Spleen (tissue), 11 donors: ENCODE data around the gene NEO1. TPM values are rescaled to one million over a fixed set of nuclear protein-coding genes. Genes with fewer than 3 reads are reported as not detected.

Experiments
- DNase-seq: peaks from one replicate; pipeline ENCODE4 v3.0.0-alpha.2; 2020
- H3K27ac ChIP-seq, 8 donors: fragments of 200-600 bp; sonication (generic) in 7 of 8; 1 replicate in 4 of 8; 2 replicates in 4 of 8; pipeline versions ENCODE4 v1.5.0 to v1.8.0; 2016 to 2021; ENCODE audit warnings: inconsistent platforms in 4 of 8, mild to moderate bottlenecking in 4 of 8, moderate library complexity in 1 of 8
- H3K27me3 ChIP-seq, 7 donors: fragments of 200-600 bp; sonication (generic) in 6 of 7; replicated peaks in 1 of 7; 1 replicate in 4 of 7; 2 replicates in 3 of 7; pipeline versions ENCODE4 v1.5.0 to v1.8.0; 2016 to 2021; ENCODE audit warnings: inconsistent platforms in 3 of 7, mild to moderate bottlenecking in 1 of 7
- H3K36me3 ChIP-seq, 6 donors: fragments of 200-600 bp; sonication (generic) in 5 of 6; 1 replicate in 4 of 6; 2 replicates in 2 of 6; pipeline versions ENCODE4 v1.5.0 to v1.8.0; 2016 to 2021; ENCODE audit warnings: inconsistent platforms in 2 of 6
- H3K4me1 ChIP-seq, 6 donors: fragments of 200-600 bp; sonication (generic) in 5 of 6; 1 replicate in 3 of 6; 2 replicates in 3 of 6; pipeline versions ENCODE4 v1.5.0 to v1.8.0; 2016 to 2021; ENCODE audit warnings: inconsistent platforms in 3 of 6
- H3K4me3 ChIP-seq, 8 donors: fragments of 200-600 bp; sonication (generic) in 7 of 8; 1 replicate in 4 of 8; 2 replicates in 4 of 8; pipeline versions ENCODE4 v1.5.0 to v1.8.0; 2016 to 2021; ENCODE audit warnings: inconsistent platforms in 4 of 8, mild to moderate bottlenecking in 4 of 8, moderate library complexity in 2 of 8
- H3K9me3 ChIP-seq, 8 donors: fragments of 200-600 bp; sonication (generic) in 7 of 8; 1 replicate in 4 of 8; 2 replicates in 4 of 8; pipeline versions ENCODE4 v1.5.0 to v1.8.0; 2016 to 2021; ENCODE audit warnings: inconsistent platforms in 4 of 8
- POLR2A ChIP-seq, 3 donors: fragments of 450-650 bp; IDR thresholded peaks; one replicate each; pipeline ENCODE4 v1.5.1; 2017; ENCODE audit warnings: antibody characterized with exemption in 3 of 3, mild to moderate bottlenecking in 1 of 3
- POLR2AphosphoS5 ChIP-seq, 3 donors: sonication (generic); formaldehyde crosslinking; IDR thresholded peaks; one replicate each; pipeline ENCODE4 v1.5.1; 2017; ENCODE audit warnings: antibody characterized with exemption in 3 of 3
- WGBS, 5 donors: extraction: QIAGEN DNeasy Blood & Tissue Kit in 3 of 5; methylation state at CpG; one replicate each; pipeline versions ENCODE4 v1.1.5 to v1.1.7; 2013 to 2018; 5-methylcytosine and 5-hydroxymethylcytosine counted together
- intact Hi-C: fragments of 100-400 bp; cut with DNase I; formaldehyde crosslinking; loops from one replicate; pipeline ENCODE4 v1.15.0; 2023; ENCODE audit warnings: low total_unique reads
- polyA plus RNA-seq, 3 donors: library from polyadenylated mRNA; stranded (reverse); fragments of 200-250 nt; gene quantifications; one replicate each; pipeline ENCODE4 v1.2.1, GENCODE V29; 2013
- total RNA-seq, 7 donors: library from RNA; depleted of rRNA in 3 of 7; stranded (reverse); fragments of >200 nt in 3 of 7; fragmentation: NEBNext Ultra II Directional in 4 of 7; extraction: Animal tissue kit (Norgen Biotek cat#: 25700) in 4 of 7; gene quantifications; one replicate each; pipeline versions ENCODE4 v1.1.0 to v1.2.1, GENCODE V29; 2016 to 2021
- TF ChIP-seq, protein P1 (sequence below), 11 experiments: fragments of 200-600 bp in 7 of 11; fragments of 450-650 bp in 4 of 11; sonication (generic) in 4 of 11; IDR thresholded peaks in 8 of 11; conservative IDR thresholded peaks in 3 of 11; 1 replicate in 7 of 11; 2 replicates in 4 of 11; pipeline versions ENCODE4 v1.4.0 to v1.8.0; 2016 to 2021; ENCODE audit warnings: antibody characterized with exemption in 11 of 11, inconsistent platforms in 4 of 11, mild to moderate bottlenecking in 1 of 11
- donor health status: healthy with polysubstance abuse.
- donor health status: DM: no; HTN: no; CAD: no; lungs with moderate emphysema.
- donor health status: DM: no; HTN: no; CAD: no.
- donor health status: Bipolar disorder and iron deficiency.
- donor health status: healthy.
- donor health status: DM: no; HTN: no; CAD: no.
- donor health status: DM: yes; HTN: yes; CAD: no.

Gene NEO1
- total and polyA plus RNA-seq, 10 donors, result 1.4 to 14.3 (median 10.5) TPM

DNA sequence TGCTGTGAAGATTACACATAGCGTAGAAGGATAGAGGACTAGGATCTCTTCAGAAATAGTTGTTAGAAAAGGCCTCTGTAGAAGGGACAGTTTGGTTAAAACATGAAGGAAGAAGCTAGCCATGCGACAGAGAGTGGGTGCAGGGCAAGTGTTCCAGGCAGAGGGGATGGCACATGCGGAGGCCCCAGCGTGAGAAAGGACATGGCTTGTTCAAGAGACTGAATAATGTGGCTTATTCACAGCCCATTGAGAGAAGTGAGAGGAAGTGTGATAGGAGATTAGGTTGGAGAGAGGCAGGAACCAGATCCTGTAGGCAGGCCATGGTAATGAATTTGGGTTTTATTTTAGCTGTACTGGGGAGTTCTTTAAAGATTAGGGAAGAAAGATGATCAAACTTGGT lies 56.4 kb downstream of the NEO1 start:
- H3K4me3 ChIP-seq, result no peak overlapping the region
- DNase-seq, result no peak
- intact Hi-C loops, result no loop called here
- no peaks in the 10 kb centered on the region for H3K36me3 ChIP-seq
- H3K4me1 ChIP-seq, result no peaks in the 10 kb centered on the region
- H3K27ac ChIP-seq, result no peak overlapping the region
- H3K27me3 ChIP-seq, result no peaks in the 10 kb centered on the region
- WGBS, 5 donors, result 43 to 67% (median 60%) methylated on average over 4 of the region's 4 CpGs
- no peak for TF ChIP-seq POLR2AphosphoS5 (IDR thresholded peaks at IDR 0.05)
- TF ChIP-seq, protein P1, sequence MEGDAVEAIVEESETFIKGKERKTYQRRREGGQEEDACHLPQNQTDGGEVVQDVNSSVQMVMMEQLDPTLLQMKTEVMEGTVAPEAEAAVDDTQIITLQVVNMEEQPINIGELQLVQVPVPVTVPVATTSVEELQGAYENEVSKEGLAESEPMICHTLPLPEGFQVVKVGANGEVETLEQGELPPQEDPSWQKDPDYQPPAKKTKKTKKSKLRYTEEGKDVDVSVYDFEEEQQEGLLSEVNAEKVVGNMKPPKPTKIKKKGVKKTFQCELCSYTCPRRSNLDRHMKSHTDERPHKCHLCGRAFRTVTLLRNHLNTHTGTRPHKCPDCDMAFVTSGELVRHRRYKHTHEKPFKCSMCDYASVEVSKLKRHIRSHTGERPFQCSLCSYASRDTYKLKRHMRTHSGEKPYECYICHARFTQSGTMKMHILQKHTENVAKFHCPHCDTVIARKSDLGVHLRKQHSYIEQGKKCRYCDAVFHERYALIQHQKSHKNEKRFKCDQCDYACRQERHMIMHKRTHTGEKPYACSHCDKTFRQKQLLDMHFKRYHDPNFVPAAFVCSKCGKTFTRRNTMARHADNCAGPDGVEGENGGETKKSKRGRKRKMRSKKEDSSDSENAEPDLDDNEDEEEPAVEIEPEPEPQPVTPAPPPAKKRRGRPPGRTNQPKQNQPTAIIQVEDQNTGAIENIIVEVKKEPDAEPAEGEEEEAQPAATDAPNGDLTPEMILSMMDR (IDR thresholded peaks at IDR 0.05 in 8 of 11, conservative IDR thresholded peaks at IDR 0.05 in 3 of 11), result no peak
- TF ChIP-seq POLR2A (IDR thresholded peaks at IDR 0.05), result no peak
- no peaks in the 10 kb centered on the region for H3K9me3 ChIP-seq

DNA sequence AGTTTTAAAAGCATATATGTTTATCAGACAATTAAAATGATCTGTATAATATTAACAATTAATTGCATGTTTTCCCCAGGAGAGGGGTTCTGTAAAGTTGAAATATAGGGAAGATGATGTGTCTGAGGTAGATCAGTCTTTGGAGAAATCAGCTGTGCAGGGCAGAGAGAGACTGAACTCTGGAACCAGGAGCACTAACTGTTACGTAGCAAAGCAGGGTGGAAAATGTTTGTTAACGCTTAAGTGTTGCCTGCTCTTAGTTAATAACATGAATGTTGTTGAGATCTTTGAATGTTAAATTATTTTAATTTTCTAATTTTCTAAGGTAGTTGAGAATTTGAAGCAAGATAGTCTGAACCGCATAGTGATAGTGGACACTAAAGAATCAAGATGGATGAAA lies 57.5 kb downstream of the NEO1 start:
- 78 to 98% (median 95%) methylated on average over 3 of the region's 3 CpGs for WGBS, 5 donors
- no peak overlapping the region for H3K27ac ChIP-seq
- no peaks in the 10 kb centered on the region for H3K27me3 ChIP-seq
- H3K9me3 ChIP-seq, result no peaks in the 10 kb centered on the region
- no peak overlapping the region for H3K4me3 ChIP-seq
- TF ChIP-seq, protein P1 (IDR thresholded peaks at IDR 0.05 in 8 of 11, conservative IDR thresholded peaks at IDR 0.05 in 3 of 11), result no peak
- TF ChIP-seq POLR2AphosphoS5 (IDR thresholded peaks at IDR 0.05) (no peak), POLR2A (IDR thresholded peaks at IDR 0.05) (no peak)
- no peak for DNase-seq
- no peaks in the 10 kb centered on the region for H3K36me3 ChIP-seq
- no peaks in the 10 kb centered on the region for H3K4me1 ChIP-seq
- intact Hi-C loops, result no loop called here

DNA sequence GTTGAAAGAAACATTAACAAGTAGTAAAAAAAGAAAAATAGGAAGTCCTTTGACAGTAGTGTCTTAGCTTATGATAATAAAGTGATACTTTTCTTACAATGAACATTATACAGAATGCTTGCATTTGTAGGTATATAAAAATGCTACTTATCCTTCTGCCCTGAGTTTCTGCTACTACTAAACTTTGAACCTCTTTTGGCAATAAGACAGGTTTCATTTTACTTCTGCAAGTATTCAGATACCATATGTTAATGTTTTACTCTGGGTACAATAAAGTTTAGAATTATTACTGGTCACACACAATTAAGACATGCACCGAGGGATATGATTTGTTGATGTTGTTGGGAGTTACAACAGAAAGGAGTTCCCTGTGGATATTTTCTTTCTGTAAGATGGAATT lies 57.9 kb downstream of the NEO1 start:
- 86 to 98% (median 96%) methylated on average over 1 of the region's 1 CpG for WGBS, 5 donors
- Histone ChIP-seq H3K27ac (no peak overlapping the region), H3K9me3 (no peaks in the 10 kb centered on the region), H3K4me1 (no peaks in the 10 kb centered on the region), H3K4me3 (no peak overlapping the region), H3K36me3 (no peaks in the 10 kb centered on the region), H3K27me3 (peaks cover 0 to 3% (median 0%) of the 10 kb centered on the region in 7 donors)
- DNase-seq, result no peak
- TF ChIP-seq POLR2A (IDR thresholded peaks at IDR 0.05), result no peak
- TF ChIP-seq, protein P1 (IDR thresholded peaks at IDR 0.05 in 8 of 11, conservative IDR thresholded peaks at IDR 0.05 in 3 of 11), result no peak
- intact Hi-C loops, result no loop called here

DNA sequence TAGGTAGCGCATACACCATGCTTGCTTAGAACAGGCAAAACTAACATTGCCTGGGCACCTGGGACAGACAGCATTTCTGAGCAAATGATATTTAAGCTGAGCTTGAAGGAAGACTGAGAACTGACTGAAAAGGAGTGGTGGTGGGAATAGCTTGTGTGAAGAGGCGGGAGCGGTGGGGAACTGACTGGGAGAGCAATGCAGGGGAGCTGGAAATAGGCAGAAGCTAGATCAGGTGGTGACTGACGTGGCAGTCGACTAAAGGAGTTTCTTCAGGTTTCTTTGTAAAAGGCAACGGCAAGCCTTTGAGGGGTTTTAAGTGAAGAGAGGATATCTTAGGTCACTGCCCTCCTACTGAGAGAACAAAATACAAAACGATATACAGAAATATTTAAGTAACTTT lies 61.8 kb downstream of the NEO1 start:
- H3K27ac ChIP-seq, result no peak overlapping the region
- DNase-seq, result no peak
- H3K9me3 ChIP-seq, result no peaks in the 10 kb centered on the region
- H3K36me3 ChIP-seq, result no peaks in the 10 kb centered on the region
- H3K4me3 ChIP-seq, result no peak overlapping the region
- intact Hi-C loops, result no loop called here
- H3K4me1 ChIP-seq, result no peaks in the 10 kb centered on the region
- H3K27me3 ChIP-seq, result peaks cover 0 to 12% (median 0%) of the 10 kb centered on the region in 7 donors
- TF ChIP-seq POLR2AphosphoS5 (IDR thresholded peaks at IDR 0.05) (no peak), POLR2A (IDR thresholded peaks at IDR 0.05) (no peak)
- TF ChIP-seq, protein P1 (IDR thresholded peaks at IDR 0.05 in 8 of 11, conservative IDR thresholded peaks at IDR 0.05 in 3 of 11), result no peak
- WGBS, 5 donors, result 83 to 89% (median 85%) methylated on average over 7 of the region's 7 CpGs
